Mucosa of rectum (tissue), 2 donors: Measurements from ENCODE around the gene KCNA1.

ENCODE experiments used
- H3K27ac ChIP-seq, 2 donors: one replicate each; pipeline ENCODE4 v1.7.0; 2013; ENCODE audit warnings: inconsistent platforms in 2 of 2, low read depth in 2 of 2, low read length in 2 of 2
- H3K27me3 ChIP-seq, 2 donors: one replicate each; pipeline ENCODE4 v1.7.0; 2013; ENCODE audit warnings: low read length in 2 of 2; ENCODE audit not compliant: control insufficient read depth in 2 of 2, insufficient read depth in 2 of 2
- H3K36me3 ChIP-seq, 2 donors: one replicate each; pipeline ENCODE4 v1.7.0; 2013; ENCODE audit warnings: low read length in 2 of 2; ENCODE audit not compliant: control insufficient read depth in 2 of 2, insufficient read depth in 2 of 2
- H3K4me1 ChIP-seq, 2 donors: one replicate each; pipeline ENCODE4 v1.7.0; 2013; ENCODE audit warnings: low read length in 2 of 2, mild to moderate bottlenecking in 1 of 2; ENCODE audit not compliant: control insufficient read depth in 2 of 2, insufficient read depth in 2 of 2
- H3K4me3 ChIP-seq, 2 donors: one replicate each; pipeline ENCODE4 v1.7.0; 2013; ENCODE audit warnings: low read length in 2 of 2
- H3K9ac ChIP-seq, 2 donors: one replicate each; pipeline ENCODE4 v1.7.0; 2013; ENCODE audit warnings: low read length in 2 of 2, low read depth in 1 of 2, mild to moderate bottlenecking in 1 of 2
- H3K9me3 ChIP-seq, 2 donors: one replicate each; pipeline ENCODE4 v1.7.0; 2013; ENCODE audit warnings: low read length in 2 of 2; ENCODE audit not compliant: control insufficient read depth in 2 of 2
- donor health status: healthy.
- donor health status: Normal muscosa, but diverticular disease.

Gene KCNA1

GRCh38 chr12:4909410-4909733, 333 bp upstream of the KCNA1 start:
- Histone ChIP-seq H3K27me3 (peaks cover 36 to 61% of the 10 kb centered on the region in 2 donors), H3K36me3 (no peaks in the 10 kb centered on the region), H3K4me1 (no peaks in the 10 kb centered on the region), H3K9me3 (no peaks in the 10 kb centered on the region), H3K4me3 (no peak overlapping the region), H3K27ac (no peak overlapping the region), H3K9ac (no peak overlapping the region)

GRCh38 chr12:4910502-4911315, 1.0 kb downstream of the KCNA1 start:
- Histone ChIP-seq H3K27me3 (peaks cover 34 to 72% of the 10 kb centered on the region in 2 donors), H3K4me3 (peak overlapping the region in 1 of 2 donors; percentile 66), H3K9me3 (no peaks in the 10 kb centered on the region), H3K4me1 (no peaks in the 10 kb centered on the region), H3K36me3 (no peaks in the 10 kb centered on the region), H3K9ac (no peak overlapping the region), H3K27ac (no peak overlapping the region)

GRCh38 chr12:4911316-4911994, 1.8 kb downstream of the KCNA1 start:
- Histone ChIP-seq H3K36me3 (no peaks in the 10 kb centered on the region), H3K27ac (no peak overlapping the region), H3K4me1 (no peaks in the 10 kb centered on the region), H3K27me3 (peaks cover 30 to 72% of the 10 kb centered on the region in 2 donors), H3K4me3 (no peak overlapping the region), H3K9ac (no peak overlapping the region), H3K9me3 (no peaks in the 10 kb centered on the region)

GRCh38 chr12:4914720-4915119, 5.0 kb downstream of the KCNA1 start:
- Histone ChIP-seq H3K9me3 (no peaks in the 10 kb centered on the region), H3K4me3 (no peak overlapping the region), H3K9ac (no peak overlapping the region), H3K27ac (no peak overlapping the region), H3K27me3 (peaks cover 25 to 44% of the 10 kb centered on the region in 2 donors), H3K4me1 (no peaks in the 10 kb centered on the region), H3K36me3 (no peaks in the 10 kb centered on the region)

GRCh38 chr12:4915752-4916151, 6.0 kb downstream of the KCNA1 start:
- H3K36me3 ChIP-seq, result no peaks in the 10 kb centered on the region
- H3K27ac ChIP-seq, result no peak overlapping the region
- H3K4me1 ChIP-seq, result no peaks in the 10 kb centered on the region
- H3K4me3 ChIP-seq, result no peak overlapping the region
- H3K9me3 ChIP-seq, result no peaks in the 10 kb centered on the region
- peaks cover 18 to 36% of the 10 kb centered on the region in 2 donors for H3K27me3 ChIP-seq
- H3K9ac ChIP-seq, result no peak overlapping the region

- H3K4me1 ChIP-seq, result no peaks in the 10 kb centered on the region
- H3K9ac ChIP-seq, result no peak overlapping the region
- H3K27me3 ChIP-seq, result peaks cover 11 to 17% of the 10 kb centered on the region in 2 donors
- H3K4me3 ChIP-seq, result no peak overlapping the region
- no peaks in the 10 kb centered on the region for H3K36me3 ChIP-seq
- no peaks in the 10 kb centered on the region for H3K9me3 ChIP-seq
- H3K27ac ChIP-seq, result no peak overlapping the region
Measured at GRCh38 chr12:4918950-4919660, 9.4 kb downstream of the KCNA1 start.

GRCh38 chr12:4932576-4932975, 22.9 kb downstream of the KCNA1 start:
- no peak overlapping the region for H3K9ac ChIP-seq
- no peak overlapping the region for H3K27ac ChIP-seq
- H3K27me3 ChIP-seq, result peaks cover 4 to 7% of the 10 kb centered on the region in 2 donors
- no peaks in the 10 kb centered on the region for H3K36me3 ChIP-seq
- no peaks in the 10 kb centered on the region for H3K9me3 ChIP-seq
- no peaks in the 10 kb centered on the region for H3K4me1 ChIP-seq
- no peak overlapping the region for H3K4me3 ChIP-seq

GRCh38 chr12:4933411-4933810, 23.7 kb downstream of the KCNA1 start:
- peaks cover 4 to 7% of the 10 kb centered on the region in 2 donors for H3K27me3 ChIP-seq
- no peak overlapping the region for H3K4me3 ChIP-seq
- H3K27ac ChIP-seq, result no peak overlapping the region
- H3K9ac ChIP-seq, result no peak overlapping the region
- no peaks in the 10 kb centered on the region for H3K36me3 ChIP-seq
- H3K9me3 ChIP-seq, result no peaks in the 10 kb centered on the region
- no peaks in the 10 kb centered on the region for H3K4me1 ChIP-seq

- Histone ChIP-seq H3K27ac (no peak overlapping the region), H3K4me3 (no peak overlapping the region), H3K36me3 (no peaks in the 10 kb centered on the region), H3K4me1 (no peaks in the 10 kb centered on the region), H3K27me3 (peaks cover 4 to 7% of the 10 kb centered on the region in 2 donors), H3K9ac (no peak overlapping the region), H3K9me3 (no peaks in the 10 kb centered on the region)
Measured at GRCh38 chr12:4934407-4935035, 24.8 kb downstream of the KCNA1 start.

- Histone ChIP-seq H3K27me3 (peaks cover 0 to 3% of the 10 kb centered on the region in 2 donors), H3K36me3 (no peaks in the 10 kb centered on the region), H3K9ac (no peak overlapping the region), H3K27ac (no peak overlapping the region), H3K4me3 (no peak overlapping the region), H3K4me1 (no peaks in the 10 kb centered on the region), H3K9me3 (no peaks in the 10 kb centered on the region)
Measured at GRCh38 chr12:4938900-4939299, 29.2 kb downstream of the KCNA1 start.
